H1 (cell line): ENCODE results near the gene NPNT. TPM values are rescaled to one million over a fixed set of nuclear protein-coding genes. Genes with fewer than 3 reads are reported as not detected.

Experiments used
- ASH2L ChIP-seq: fragments of 200-600, 300-600 bp; sonication (generic); IDR thresholded peaks from one replicate; pipeline ENCODE4 v1.7.1; 2017; ENCODE audit warnings: low read length
- NANOG ChIP-seq: IDR thresholded peaks from 2 replicates; pipeline ENCODE4 v1.6.1; 2011; ENCODE audit warnings: low read length, low read depth, mild to moderate bottlenecking, inconsistent platforms; ENCODE audit not compliant: insufficient read depth, poor library complexity, severe bottlenecking
- PHF8 ChIP-seq: fragments of 200-600 bp; sonication (generic); conservative IDR thresholded peaks from 2 replicates; pipeline ENCODE4 v1.7.1; 2012; ENCODE audit warnings: low read depth, mild to moderate bottlenecking, inconsistent platforms, low read length, moderate library complexity
- polyA plus RNA-seq, 7 experiments: library from polyadenylated mRNA; depleted of rRNA in 3 of 7; stranded (reverse) in 5 of 7; unstranded in 2 of 7; fragments of >200 nt in 5 of 7; fragments of 200-250 nt in 2 of 7; gene quantifications; 1 replicate in 5 of 7; 2 replicates in 1 of 7; 4 replicates in 1 of 7; pipeline versions ENCODE4 v1.2.1 to v1.2.3, GENCODE V29; 2011 to 2013; ENCODE audit warnings: missing spikeins in 2 of 7, mixed read lengths in 2 of 7
- total RNA-seq: library from RNA; stranded (reverse); fragmentation: NEBNext Ultra II Directional; extraction: Animal tissue kit (Norgen Biotek cat#: 25700); gene quantifications from 2 replicates; pipeline ENCODE4 v1.2.1, GENCODE V29; 2021
- TF ChIP-seq, protein P1 (sequence below), 3 experiments: IDR thresholded peaks; 1 replicate in 2 of 3; 2 replicates in 1 of 3; pipeline versions ENCODE4 v1.5.1 to v1.6.1; 2011; ENCODE audit warnings: low read length in 3 of 3, mild to moderate bottlenecking in 3 of 3, inconsistent platforms in 2 of 3, low read depth in 1 of 3, moderate library complexity in 1 of 3; ENCODE audit not compliant: insufficient read depth in 1 of 3; ENCODE audit errors: control extremely low read depth in 1 of 3

The NPNT gene
- total and polyA plus RNA-seq, 2 of the 8 experiments (the other 6 are each of a cell fraction or from before 2014, with no cell fraction given) = 0.24 to 0.97 TPM

DNA sequence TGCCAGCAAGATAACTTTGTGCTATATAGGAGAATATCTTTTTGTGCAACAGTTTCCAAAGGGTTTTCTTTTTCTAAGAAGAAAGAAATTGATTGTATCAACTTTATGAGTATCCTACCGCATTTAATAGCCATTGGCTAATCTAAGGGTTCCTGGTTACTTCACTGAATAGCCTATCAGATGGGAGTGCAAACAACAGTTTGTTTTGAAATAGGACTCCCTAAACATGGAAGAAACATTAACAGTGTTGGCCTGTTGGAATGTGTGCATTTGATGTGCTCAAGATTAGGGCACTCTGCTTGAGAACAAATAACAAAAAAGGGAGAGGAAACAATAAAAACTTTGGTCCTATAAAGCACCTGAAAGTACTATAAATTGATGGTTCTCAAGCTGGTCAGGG lies 29.1 kb downstream of the NPNT start (continued):
- TF ChIP-seq PHF8 = no peak
- no peak for TF ChIP-seq NANOG
- TF ChIP-seq, protein P1, sequence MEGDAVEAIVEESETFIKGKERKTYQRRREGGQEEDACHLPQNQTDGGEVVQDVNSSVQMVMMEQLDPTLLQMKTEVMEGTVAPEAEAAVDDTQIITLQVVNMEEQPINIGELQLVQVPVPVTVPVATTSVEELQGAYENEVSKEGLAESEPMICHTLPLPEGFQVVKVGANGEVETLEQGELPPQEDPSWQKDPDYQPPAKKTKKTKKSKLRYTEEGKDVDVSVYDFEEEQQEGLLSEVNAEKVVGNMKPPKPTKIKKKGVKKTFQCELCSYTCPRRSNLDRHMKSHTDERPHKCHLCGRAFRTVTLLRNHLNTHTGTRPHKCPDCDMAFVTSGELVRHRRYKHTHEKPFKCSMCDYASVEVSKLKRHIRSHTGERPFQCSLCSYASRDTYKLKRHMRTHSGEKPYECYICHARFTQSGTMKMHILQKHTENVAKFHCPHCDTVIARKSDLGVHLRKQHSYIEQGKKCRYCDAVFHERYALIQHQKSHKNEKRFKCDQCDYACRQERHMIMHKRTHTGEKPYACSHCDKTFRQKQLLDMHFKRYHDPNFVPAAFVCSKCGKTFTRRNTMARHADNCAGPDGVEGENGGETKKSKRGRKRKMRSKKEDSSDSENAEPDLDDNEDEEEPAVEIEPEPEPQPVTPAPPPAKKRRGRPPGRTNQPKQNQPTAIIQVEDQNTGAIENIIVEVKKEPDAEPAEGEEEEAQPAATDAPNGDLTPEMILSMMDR (IDR thresholded peaks at IDR 0.05; ENCODE audit: control extremely low read depth in 1 of 3, insufficient read depth in 1 of 3, low read depth in 1 of 3, low read length in 3 of 3) = no peak
- TF ChIP-seq ASH2L = no peak
- TF ChIP-seq, all 59 proteins: peak for 0
